MCF 10A (cell line): Measurements from ENCODE around the gene CIDEA. TPM values are rescaled to one million over a fixed set of nuclear protein-coding genes. Genes with fewer than 3 reads are reported as not detected.

Experiments used
- BruUV-seq: library from RNA; stranded (reverse); fragments of 400-500 nt; replicated peaks from 2 replicates; lab custom pipeline; 2021; lab: Mats Ljungman, UMichigan
- CTCF ChIA-PET: fragments of 300-600 bp; sonication (Branson Sonifier 250); formaldehyde crosslinking; extraction: SDS; loops from one replicate; lab custom pipeline; 2021; ENCODE audit warnings: antibody characterized with exemption, inconsistent platforms; lab: Yijun Ruan, JAX
- POLR2A ChIA-PET: fragments of 300-600, 350-650 bp; sonication (Branson Sonifier 250); formaldehyde crosslinking; extraction: SDS; loops from one replicate; lab custom pipeline; 2020; ENCODE audit warnings: antibody characterized with exemption, inconsistent platforms; lab: Yijun Ruan, JAX
- DNase-seq: peaks from one replicate; pipeline ENCODE4 v3.0.0-alpha.2; 2018; ENCODE audit not compliant: unreplicated experiment
- H3K27ac Mint-ChIP-seq: one replicate; pipeline ENCODE4 v1.8.0; 2022; ENCODE audit warnings: mild to moderate bottlenecking, low read depth, mixed read lengths; ENCODE audit not compliant: unreplicated experiment
- H3K27me3 Mint-ChIP-seq: one replicate; pipeline ENCODE4 v1.8.0; 2022; ENCODE audit warnings: mixed read lengths; ENCODE audit not compliant: insufficient read depth, unreplicated experiment
- H3K36me3 Mint-ChIP-seq: one replicate; pipeline ENCODE4 v1.8.0; 2022; ENCODE audit warnings: mild to moderate bottlenecking, moderate library complexity, mixed read lengths; ENCODE audit not compliant: insufficient read depth, unreplicated experiment
- H3K4me1 Mint-ChIP-seq: one replicate; pipeline ENCODE4 v1.8.0; 2022; ENCODE audit warnings: mixed read lengths; ENCODE audit not compliant: insufficient read depth, unreplicated experiment
- H3K4me3 Mint-ChIP-seq: one replicate; pipeline ENCODE4 v1.8.0; 2022; ENCODE audit warnings: mild to moderate bottlenecking, moderate library complexity, mixed read lengths; ENCODE audit not compliant: unreplicated experiment
- H3K9me3 Mint-ChIP-seq: one replicate; pipeline ENCODE4 v1.8.0; 2022; ENCODE audit warnings: mixed read lengths; ENCODE audit not compliant: unreplicated experiment
- intact Hi-C: fragments of 100-400 bp; cut with micrococcal nuclease; formaldehyde crosslinking; loops from 2 replicates; pipeline ENCODE4 v1.14.1; 2022
- total RNA-seq: library from RNA; stranded (reverse); gene quantifications from 2 replicates; pipeline ENCODE4 v1.2.3, GENCODE V29; 2022
- TF ChIP-seq, protein P1 (sequence below): fragments of 200-600 bp; IDR thresholded peaks from one replicate; pipeline ENCODE4 v1.8.0; 2022; ENCODE audit warnings: antibody characterized with exemption, mild to moderate bottlenecking; ENCODE audit not compliant: unreplicated experiment

CIDEA gene
- total RNA-seq, 1 experiment from 2014 or later: not detected

DNA sequence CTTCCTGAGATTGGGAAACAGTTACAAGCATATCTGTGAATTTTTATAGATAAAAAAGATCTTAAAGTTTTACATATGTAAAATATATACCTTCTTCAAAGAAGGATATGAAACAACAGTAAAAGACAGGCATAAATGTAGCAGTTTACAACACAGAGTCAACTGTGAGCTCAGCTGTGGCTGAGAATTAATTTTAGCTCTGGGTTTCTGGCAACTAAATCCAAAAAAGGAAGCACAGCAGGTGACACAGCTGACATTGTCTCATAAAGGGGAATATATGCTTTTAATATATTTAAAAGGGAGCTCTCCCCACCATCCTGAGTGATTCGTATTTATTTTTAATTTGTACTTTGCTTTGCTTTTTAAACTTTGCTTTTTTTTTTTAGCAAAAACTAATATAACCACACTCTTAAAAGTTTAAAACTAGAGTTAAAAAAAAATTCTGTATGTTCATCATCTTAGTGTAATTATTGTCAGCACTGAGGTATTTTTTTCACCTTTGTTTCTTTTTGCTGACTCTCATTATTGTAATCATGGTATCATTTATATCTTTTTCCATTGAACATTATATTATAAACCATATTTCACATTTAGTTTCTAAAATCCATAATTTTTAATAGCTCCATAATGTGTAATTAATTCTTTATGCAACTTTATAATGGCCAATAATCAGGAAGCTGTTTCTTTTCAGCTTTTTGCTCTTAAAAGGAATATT is 60.6 kb downstream of the CIDEA start:
- ChIA-PET POLR2A (interaction anchor here (0.6 to 2.9 kb wide), 5 partner anchors 11 to 257 kb away, joined by 3 to 15 read pairs (median 5); no protein-coding TSS in a partner anchor), CTCF (interaction anchor here (0.5 to 1.6 kb wide), 10 partner anchors 12 to 636 kb away, joined by 3 to 12 read pairs (median 4); no protein-coding TSS in a partner anchor)
- TF ChIP-seq, protein P1, sequence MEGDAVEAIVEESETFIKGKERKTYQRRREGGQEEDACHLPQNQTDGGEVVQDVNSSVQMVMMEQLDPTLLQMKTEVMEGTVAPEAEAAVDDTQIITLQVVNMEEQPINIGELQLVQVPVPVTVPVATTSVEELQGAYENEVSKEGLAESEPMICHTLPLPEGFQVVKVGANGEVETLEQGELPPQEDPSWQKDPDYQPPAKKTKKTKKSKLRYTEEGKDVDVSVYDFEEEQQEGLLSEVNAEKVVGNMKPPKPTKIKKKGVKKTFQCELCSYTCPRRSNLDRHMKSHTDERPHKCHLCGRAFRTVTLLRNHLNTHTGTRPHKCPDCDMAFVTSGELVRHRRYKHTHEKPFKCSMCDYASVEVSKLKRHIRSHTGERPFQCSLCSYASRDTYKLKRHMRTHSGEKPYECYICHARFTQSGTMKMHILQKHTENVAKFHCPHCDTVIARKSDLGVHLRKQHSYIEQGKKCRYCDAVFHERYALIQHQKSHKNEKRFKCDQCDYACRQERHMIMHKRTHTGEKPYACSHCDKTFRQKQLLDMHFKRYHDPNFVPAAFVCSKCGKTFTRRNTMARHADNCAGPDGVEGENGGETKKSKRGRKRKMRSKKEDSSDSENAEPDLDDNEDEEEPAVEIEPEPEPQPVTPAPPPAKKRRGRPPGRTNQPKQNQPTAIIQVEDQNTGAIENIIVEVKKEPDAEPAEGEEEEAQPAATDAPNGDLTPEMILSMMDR: no peak
- intact Hi-C loops: no loop called here
- no peaks in the 10 kb centered on the region for H3K27me3 Mint-ChIP-seq
- H3K9me3 Mint-ChIP-seq: no peaks in the 10 kb centered on the region
- H3K4me3 Mint-ChIP-seq: no peak overlapping the region
- H3K36me3 Mint-ChIP-seq: peaks cover 94% of the 10 kb centered on the region
- DNase-seq: no peak
- H3K27ac Mint-ChIP-seq: no peak overlapping the region
- BruUV-seq: no TSS peak
- H3K4me1 Mint-ChIP-seq: peaks cover 19% of the 10 kb centered on the region

DNA sequence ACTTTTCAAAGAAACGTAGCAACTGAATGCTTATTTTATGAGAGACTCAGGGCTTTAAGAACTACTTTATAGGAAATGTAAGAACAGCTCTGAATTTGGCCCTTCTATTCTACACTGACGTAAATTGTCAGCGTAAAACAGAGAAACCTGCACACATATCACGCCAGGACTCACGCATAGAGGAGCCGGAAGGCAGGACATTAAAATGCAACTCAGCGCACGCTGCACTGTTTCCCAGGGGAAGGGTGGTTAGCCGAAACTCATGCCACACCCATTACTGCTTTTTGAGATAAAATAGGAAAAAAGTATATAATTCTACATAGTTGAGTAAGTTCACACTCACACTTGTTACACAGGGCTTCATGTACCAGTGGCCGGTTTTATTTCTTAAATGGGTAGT is 61.3 kb downstream of the CIDEA start:
- CTCF ChIA-PET: interaction anchor here (0.6 to 1.6 kb wide), 2 partner anchors 43 to 277 kb away, joined by 3 to 7 read pairs; no protein-coding TSS in a partner anchor
- peaks cover 17% of the 10 kb centered on the region for H3K4me1 Mint-ChIP-seq
- no peak overlapping the region for H3K27ac Mint-ChIP-seq
- intact Hi-C loops: no loop called here
- POLR2A ChIA-PET: interaction anchor here (0.6 to 1.3 kb wide), 6 partner anchors 12 to 60 kb away, joined by 3 to 7 read pairs (median 5); no protein-coding TSS in a partner anchor
- H3K9me3 Mint-ChIP-seq: no peaks in the 10 kb centered on the region
- DNase-seq: no peak
- H3K27me3 Mint-ChIP-seq: no peaks in the 10 kb centered on the region
- no TSS peak for BruUV-seq
- peaks cover 87% of the 10 kb centered on the region for H3K36me3 Mint-ChIP-seq
- no peak overlapping the region for H3K4me3 Mint-ChIP-seq
- TF ChIP-seq, protein P1: no peak

DNA sequence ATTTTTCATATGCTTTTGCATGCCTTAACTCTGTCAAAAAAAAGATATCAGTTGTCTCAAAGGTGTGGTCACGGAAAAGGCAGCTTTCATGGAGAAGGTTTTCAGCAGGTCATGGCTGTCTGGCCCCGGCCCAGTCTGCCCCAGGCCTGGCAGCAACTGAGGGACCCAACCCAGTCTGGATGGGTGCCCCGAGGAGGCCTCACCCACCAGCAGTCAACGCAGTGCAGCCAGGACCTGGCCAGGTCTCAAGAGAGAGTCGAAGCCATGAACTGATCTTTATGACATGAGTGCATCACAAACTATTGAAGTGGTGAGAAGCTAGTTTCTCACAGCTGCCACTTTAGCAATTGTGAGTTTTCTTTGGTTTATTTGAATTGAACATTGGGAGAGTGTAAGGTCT is 61.8 kb downstream of the CIDEA start:
- intact Hi-C loops: no loop called here
- peaks cover 17% of the 10 kb centered on the region for H3K4me1 Mint-ChIP-seq
- TF ChIP-seq, protein P1: no peak
- no peak for DNase-seq
- no TSS peak for BruUV-seq
- peaks cover 82% of the 10 kb centered on the region for H3K36me3 Mint-ChIP-seq
- H3K4me3 Mint-ChIP-seq: no peak overlapping the region
- ChIA-PET CTCF (interaction anchor here (1.6 kb wide), 1 partner anchor 44 kb away, joined by 7 read pairs; no protein-coding TSS in a partner anchor), POLR2A (interaction anchor here (0.7 to 1.3 kb wide), 6 partner anchors 12 to 59 kb away, joined by 3 to 5 read pairs (median 4); no protein-coding TSS in a partner anchor)
- no peaks in the 10 kb centered on the region for H3K9me3 Mint-ChIP-seq
- H3K27me3 Mint-ChIP-seq: no peaks in the 10 kb centered on the region
- H3K27ac Mint-ChIP-seq: no peak overlapping the region

DNA sequence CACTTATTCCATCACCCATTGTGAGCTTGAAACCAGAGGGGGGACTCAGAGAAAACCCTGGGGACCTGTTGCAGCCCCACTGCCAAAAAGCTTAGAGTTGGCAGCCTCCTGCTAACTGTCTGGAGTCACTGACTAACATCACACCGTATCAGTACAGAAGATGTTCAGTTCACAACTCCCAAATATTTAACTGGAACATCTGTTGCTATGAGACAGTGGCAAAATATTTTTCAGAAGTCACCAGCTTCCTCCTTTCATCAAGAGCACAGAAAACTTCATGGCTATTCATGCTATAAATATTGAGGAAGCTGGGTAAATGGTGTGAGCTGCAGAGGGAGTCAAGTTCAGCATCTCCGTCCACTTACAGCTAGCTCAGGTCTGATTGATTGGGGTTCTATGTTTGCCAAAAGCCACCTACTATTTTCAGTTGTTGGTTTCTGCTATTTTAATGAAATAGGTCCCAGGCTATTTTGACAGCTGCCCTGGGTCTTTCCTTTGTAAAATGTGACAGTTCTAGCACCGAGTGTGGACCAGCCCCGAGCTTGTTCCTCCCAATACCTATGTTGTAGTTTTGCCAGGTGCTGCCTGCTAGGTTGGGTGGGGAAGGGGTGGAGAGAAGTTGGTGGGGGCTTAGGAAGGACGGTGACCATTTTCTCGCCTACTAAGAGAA is 63.6 kb downstream of the CIDEA start:
- POLR2A ChIA-PET: interaction anchor here (0.6 to 1.5 kb wide), 5 partner anchors 9 to 217 kb away, joined by 3 read pairs; no protein-coding TSS in a partner anchor

More for the DNA sequence above, 63.6 kb downstream of the CIDEA start:
- BruUV-seq: no TSS peak
- Mint-ChIP-seq H3K27ac (peak overlapping the region; percentile 23), H3K4me1 (peaks cover 17% of the 10 kb centered on the region), H3K27me3 (no peaks in the 10 kb centered on the region), H3K36me3 (peaks cover 79% of the 10 kb centered on the region), H3K4me3 (no peak overlapping the region), H3K9me3 (no peaks in the 10 kb centered on the region)
- CTCF ChIA-PET: interaction anchor here (0.7 to 3.4 kb wide), 5 partner anchors 10 to 242 kb away, joined by 3 to 21 read pairs (median 3); no protein-coding TSS in a partner anchor
- TF ChIP-seq, protein P1: no peak
- no peak for DNase-seq
- intact Hi-C loops: no loop called here
